ENCODE results near the gene PDZD2. TPM values are rescaled to one million over a fixed set of nuclear protein-coding genes. Genes with fewer than 3 reads are reported as not detected.

The PDZD2 gene
- total and polyA plus RNA-seq, 2 donors (not counting 3 experiments of a cell fraction or from before 2014, with no cell fraction given) = 0.66 to 6.9 TPM

DNA sequence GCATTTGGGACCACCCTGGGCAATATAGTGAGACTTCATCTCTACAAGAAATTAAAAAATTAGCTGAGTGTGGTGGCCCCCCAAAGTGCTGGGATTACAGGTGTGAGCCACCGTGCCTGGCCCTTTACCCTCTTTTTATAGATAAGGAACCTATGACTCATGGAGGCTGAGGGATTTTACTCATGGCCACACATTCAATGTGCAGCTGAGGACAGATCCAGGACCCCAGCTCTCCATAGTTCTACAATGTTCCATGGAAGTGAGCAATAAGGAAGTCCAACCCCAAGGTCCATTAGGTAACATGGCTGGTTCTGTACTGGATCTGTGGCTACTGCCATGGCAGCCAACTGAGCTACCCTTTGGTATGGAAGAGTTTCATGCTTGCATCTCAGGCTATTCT is 25.3 kb upstream of the PDZD2 start:
- no peaks in the 10 kb centered on the region for H3K79me2 ChIP-seq (ENCODE audit: control insufficient read depth, insufficient read depth, low read length)
- no peak overlapping the region for H3K27ac ChIP-seq (ENCODE audit: insufficient read depth, low read depth, low read length)
- no peaks in the 10 kb centered on the region for H4K20me1 ChIP-seq (replicated peaks; ENCODE audit: control insufficient read depth, extremely low read depth, insufficient read depth, low read length)
- no TSS peak for BruUV-seq (replicated peaks)
- no peak overlapping the region for H3K4me3 ChIP-seq (replicated peaks in 1 of 3; ENCODE audit: insufficient read depth in 1 of 3, low read depth in 1 of 3, low read length in 3 of 3)
- no peaks in the 10 kb centered on the region for H3K9me3 ChIP-seq (replicated peaks; ENCODE audit: control insufficient read depth, insufficient read depth, low read length)
- DNase-seq (ENCODE audit: low read depth, low spot score) (no peak), FAIRE-seq (no peak)
- H3K27me3 ChIP-seq (ENCODE audit: control insufficient read depth in 2 of 2, insufficient read depth in 2 of 2, low read length in 2 of 2) = peaks cover 0 to 4% of the 10 kb centered on the region in 2 experiments
- H3K4me2 ChIP-seq (ENCODE audit: insufficient read depth, low read length) = no peak overlapping the region
- intact Hi-C loops (cut with micrococcal nuclease) (no loop called here), dilution Hi-C loops (cut with MboI; ENCODE audit: extremely low pct_ligation_motif_present, low sequenced_read_pairs) (no loop called here)
- TF ChIP-seq POLR2AphosphoS5 (IDR thresholded peaks at IDR 0.05; ENCODE audit: insufficient read depth, low read depth, low read length) (no peak), MYC (IDR thresholded peaks at IDR 0.05; ENCODE audit: low read depth, low read length) (no peak), GATA2 (IDR thresholded peaks at IDR 0.05; ENCODE audit: insufficient read depth, insufficient read length, low read depth, low read length) (no peak), POLR2A (IDR thresholded peaks at IDR 0.05; ENCODE audit: low read depth, low read length) (no peak), FOS (IDR thresholded peaks at IDR 0.05; ENCODE audit: borderline replicate concordance, insufficient read depth, low read length) (no peak), JUN (IDR thresholded peaks at IDR 0.05; ENCODE audit: borderline replicate concordance, insufficient read depth, insufficient read length, low read depth) (no peak), EZH2 (IDR thresholded peaks at IDR 0.05; ENCODE audit: borderline replicate concordance, low read depth, low read length, severe bottlenecking) (no peak)
- TF ChIP-seq, protein P1, sequence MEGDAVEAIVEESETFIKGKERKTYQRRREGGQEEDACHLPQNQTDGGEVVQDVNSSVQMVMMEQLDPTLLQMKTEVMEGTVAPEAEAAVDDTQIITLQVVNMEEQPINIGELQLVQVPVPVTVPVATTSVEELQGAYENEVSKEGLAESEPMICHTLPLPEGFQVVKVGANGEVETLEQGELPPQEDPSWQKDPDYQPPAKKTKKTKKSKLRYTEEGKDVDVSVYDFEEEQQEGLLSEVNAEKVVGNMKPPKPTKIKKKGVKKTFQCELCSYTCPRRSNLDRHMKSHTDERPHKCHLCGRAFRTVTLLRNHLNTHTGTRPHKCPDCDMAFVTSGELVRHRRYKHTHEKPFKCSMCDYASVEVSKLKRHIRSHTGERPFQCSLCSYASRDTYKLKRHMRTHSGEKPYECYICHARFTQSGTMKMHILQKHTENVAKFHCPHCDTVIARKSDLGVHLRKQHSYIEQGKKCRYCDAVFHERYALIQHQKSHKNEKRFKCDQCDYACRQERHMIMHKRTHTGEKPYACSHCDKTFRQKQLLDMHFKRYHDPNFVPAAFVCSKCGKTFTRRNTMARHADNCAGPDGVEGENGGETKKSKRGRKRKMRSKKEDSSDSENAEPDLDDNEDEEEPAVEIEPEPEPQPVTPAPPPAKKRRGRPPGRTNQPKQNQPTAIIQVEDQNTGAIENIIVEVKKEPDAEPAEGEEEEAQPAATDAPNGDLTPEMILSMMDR (IDR thresholded peaks at IDR 0.05; ENCODE audit: extremely low read depth in 1 of 2, insufficient read depth in 1 of 2, low read depth in 1 of 2, low read length in 2 of 2) = no peak
- TF ChIP-seq, protein P2, sequence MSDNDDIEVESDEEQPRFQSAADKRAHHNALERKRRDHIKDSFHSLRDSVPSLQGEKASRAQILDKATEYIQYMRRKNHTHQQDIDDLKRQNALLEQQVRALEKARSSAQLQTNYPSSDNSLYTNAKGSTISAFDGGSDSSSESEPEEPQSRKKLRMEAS (IDR thresholded peaks at IDR 0.05; ENCODE audit: insufficient read depth, insufficient read length) = no peak
- POLR2A ChIA-PET = no interaction called here
- no peaks in the 10 kb centered on the region for H3K4me1 ChIP-seq (ENCODE audit: control insufficient read depth, extremely low read depth, insufficient read depth, low read length)
- CTCF ChIA-PET = interaction anchor here (0.8 kb wide), 1 partner anchor 24 kb away, joined by 3 read pairs; no protein-coding TSS in a partner anchor
- no peaks in the 10 kb centered on the region for H3K9me1 ChIP-seq (replicated peaks; ENCODE audit: control insufficient read depth, extremely low read depth, insufficient read depth, low read length)
- H2AFZ ChIP-seq (ENCODE audit: low read depth, low read length) = no peak overlapping the region
- no peak overlapping the region for H3K9ac ChIP-seq (replicated peaks; ENCODE audit: extremely low read depth, insufficient read depth, low read length)
- H3K36me3 ChIP-seq (ENCODE audit: control insufficient read depth in 2 of 2, extremely low read depth in 1 of 2, insufficient read depth in 2 of 2, low read length in 2 of 2) = no peaks in the 10 kb centered on the region

Measured in endothelial cell of umbilical vein (primary cell).